Measurements from ENCODE around the gene GRB7.
"Not testable (repeated sequence)": the region's sequence is repeated elsewhere in the genome, so short reads cannot be mapped to it uniquely, and the experiment has no call there.

The GRB7 gene

GRCh38 chr17:39737760-39738567, at the start of gene GRB7:
Gene GRB7 (plus strand): TSS chr17:39737938. CDS start chr17:39742302, 4,364 bp downstream.
- DNase-seq, result peak; percentile 63 to 78

- DNase-seq, result no peak
Observed at GRCh38 chr17:39688475-39688835, 49.3 kb upstream of the GRB7 start.

- no peak for DNase-seq
Observed at GRCh38 chr17:39688945-39689344, 48.8 kb upstream of the GRB7 start.

GRCh38 chr17:39694593-39694992, 43.1 kb upstream of the GRB7 start:
- DNase-seq, result no peak

- DNase-seq, result no peak
Observed at GRCh38 chr17:39695089-39695474, 42.7 kb upstream of the GRB7 start.

DNA sequence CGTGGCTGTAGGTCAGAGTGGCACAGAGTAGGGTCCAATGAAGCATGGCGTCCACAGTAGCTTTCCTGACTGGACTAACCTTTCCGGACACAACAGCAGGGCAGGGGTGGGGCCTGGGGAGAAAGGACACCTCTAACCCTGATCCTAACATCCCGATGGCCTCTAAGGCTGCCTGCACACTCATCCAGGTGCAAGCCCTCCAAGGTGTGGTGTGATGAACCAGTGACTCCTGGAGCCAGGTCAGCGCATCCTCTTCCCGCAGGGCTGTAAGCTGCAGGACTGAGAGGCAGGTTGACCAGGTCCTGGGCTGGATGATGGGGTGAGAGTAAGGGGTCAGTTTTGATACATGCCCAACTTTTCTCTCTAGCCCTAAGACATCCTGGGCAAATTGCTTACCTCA, 41.0 kb upstream of the GRB7 start:
- DNase-seq, result no peak

DNA sequence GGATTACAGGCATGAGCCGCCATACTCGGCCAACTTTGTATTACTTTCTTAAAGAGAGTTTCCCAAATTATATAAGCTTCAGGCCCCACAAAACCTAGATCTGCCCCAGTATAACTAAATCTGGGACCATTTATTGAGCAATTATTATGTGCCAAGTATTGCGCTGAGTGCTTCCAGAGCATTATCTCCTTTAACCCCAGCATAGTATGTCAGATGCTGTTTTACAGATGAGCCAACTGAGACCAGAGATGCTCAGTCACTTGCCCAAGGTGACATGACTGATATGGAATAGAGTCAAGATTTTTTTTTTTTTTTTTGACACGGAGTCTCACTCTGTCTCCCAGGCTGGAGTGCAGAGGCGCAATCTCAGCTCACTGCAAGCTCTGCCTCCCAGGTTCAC, 39.8 kb upstream of the GRB7 start:
- DNase-seq, result no peak

- DNase-seq, result not testable (repeated sequence)
Observed at GRCh38 chr17:39699157-39699817, 38.5 kb upstream of the GRB7 start.

DNA sequence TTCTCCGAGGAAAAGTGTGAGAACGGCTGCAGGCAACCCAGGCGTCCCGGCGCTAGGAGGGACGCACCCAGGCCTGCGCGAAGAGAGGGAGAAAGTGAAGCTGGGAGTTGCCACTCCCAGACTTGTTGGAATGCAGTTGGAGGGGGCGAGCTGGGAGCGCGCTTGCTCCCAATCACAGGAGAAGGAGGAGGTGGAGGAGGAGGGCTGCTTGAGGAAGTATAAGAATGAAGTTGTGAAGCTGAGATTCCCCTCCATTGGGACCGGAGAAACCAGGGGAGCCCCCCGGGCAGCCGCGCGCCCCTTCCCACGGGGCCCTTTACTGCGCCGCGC, 38.0 kb upstream of the GRB7 start, which contains the start of gene ERBB2:
ERBB2 (plus strand) TSS at position 247 of the 330 bp plus-strand sequence. CDS start 175 bp downstream, outside the sequence.
- peak in 1 of 2 experiments; percentile 29 for DNase-seq

DNA sequence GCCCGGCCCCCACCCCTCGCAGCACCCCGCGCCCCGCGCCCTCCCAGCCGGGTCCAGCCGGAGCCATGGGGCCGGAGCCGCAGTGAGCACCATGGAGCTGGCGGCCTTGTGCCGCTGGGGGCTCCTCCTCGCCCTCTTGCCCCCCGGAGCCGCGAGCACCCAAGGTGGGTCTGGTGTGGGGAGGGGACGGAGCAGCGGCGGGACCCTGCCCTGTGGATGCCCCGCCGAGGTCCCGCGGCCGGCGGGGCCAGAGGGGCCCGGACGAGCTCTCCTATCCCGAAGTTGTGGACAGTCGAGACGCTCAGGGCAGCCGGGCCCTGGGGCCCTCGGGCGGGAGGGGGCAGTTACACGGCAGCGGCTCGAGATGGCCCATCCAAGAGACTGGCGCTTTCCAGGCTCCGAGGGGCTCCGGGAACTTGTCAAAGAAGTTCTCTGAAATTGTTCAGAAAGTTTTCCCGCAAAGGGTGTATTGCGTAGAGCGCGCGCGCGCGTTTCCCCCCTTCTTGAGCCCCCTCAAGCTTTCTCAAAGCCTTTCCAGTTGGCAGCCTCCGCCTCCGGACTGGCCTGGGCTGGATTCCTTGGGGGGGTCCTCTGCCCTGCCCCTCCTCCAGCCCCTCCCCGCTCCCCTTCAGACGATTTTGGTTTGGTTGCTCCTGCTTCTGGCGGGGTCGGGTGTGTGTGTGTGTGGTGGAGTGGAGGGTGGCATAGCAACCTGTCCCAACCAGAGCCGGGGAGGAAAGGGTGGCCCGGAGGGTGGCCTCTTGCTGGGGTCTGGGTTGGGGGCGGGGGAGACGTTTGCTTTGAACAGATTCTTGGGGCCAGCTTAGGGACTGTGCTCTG, 37.4 kb upstream of the GRB7 start:
- DNase-seq, result no peak

- DNase-seq, result no peak
Observed at GRCh38 chr17:39701012-39701783, 36.5 kb upstream of the GRB7 start.

- DNase-seq, result no peak
Observed at GRCh38 chr17:39701784-39702422, 35.8 kb upstream of the GRB7 start.

DNA sequence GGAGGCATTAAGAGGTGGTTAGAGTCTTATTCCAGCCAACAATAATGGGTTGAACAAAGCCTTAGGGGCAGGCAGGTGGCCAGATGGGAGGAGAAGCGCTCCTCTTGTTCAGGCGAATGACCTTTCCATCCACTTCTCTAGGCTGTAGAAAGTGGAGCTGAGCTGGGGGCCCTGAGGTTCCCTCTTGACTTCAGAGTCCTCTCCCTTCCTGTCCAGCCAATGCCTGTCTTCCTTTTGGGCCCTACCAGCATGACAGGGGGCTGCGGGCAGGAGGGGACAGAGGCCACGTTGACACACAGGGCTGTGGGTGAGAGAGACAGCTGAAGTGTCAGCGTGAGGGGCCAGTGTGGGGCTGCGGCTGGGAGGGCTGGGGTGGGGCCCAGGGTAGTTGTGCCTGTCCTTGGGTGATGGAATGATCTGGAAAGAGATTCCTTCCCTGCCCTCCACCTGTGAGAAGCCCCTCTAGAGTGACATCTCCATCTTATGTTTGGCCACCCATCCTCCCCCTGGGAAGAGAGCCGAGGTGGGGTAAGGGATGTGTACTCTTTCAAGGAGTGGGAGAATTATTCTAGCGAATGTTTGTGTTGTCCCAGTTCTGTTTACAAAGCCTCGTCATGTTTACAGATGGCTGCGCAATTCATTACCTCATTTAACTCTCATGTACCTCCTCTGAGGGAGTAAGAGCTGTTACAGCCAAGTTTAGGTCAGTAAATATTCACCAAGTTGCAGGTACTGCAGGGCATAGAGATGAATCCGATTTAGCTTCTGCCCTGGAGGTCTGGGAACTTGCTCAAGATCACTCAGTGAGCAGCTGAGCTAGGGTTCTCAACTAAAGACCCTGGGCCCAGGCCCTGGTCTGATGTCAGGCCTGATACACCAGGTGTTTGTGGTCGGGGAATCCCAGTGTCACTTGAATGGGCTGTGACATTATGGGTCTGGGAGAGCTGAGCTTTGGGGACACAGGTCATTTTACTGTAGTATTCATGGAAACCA, 34.5 kb upstream of the GRB7 start:
- no peak for DNase-seq

GRCh38 chr17:39703913-39704312, 33.8 kb upstream of the GRB7 start:
- DNase-seq, result no peak

DNA sequence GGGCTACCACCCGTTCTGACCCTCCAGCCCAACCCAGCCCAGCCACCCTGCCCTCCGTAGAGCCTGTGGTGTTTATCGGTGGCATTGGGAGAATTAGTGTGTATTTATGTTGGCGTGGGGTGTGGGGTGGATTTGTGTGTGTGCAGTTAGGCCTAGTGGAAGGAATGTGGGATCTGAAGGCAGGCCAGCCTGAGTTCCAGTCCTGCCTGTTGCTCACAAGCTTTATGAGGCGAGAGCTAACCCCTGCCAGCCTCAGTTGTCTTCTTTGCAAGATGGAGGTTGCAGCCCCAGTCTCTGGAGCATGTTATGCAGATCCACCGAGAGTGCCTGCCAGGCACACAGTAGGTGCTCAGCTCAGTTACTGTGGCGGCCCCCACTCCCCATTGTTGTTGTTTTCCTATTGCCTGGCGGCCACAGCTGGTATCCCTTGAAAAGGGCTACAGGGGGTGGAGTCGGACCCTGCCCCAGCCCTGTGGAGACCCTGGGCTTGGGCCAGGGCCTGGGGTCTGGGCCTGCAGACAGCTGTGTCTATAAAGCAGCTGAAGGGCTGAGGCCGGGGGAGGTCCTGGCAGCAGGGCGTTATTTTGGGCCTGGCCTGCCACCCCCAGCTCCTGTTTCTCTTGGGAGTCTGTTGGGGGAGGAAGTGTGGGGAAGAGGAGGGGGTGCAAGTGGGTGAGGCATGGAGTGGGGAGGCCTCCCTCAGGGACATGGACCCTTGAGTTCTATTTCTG, 32.8 kb upstream of the GRB7 start:
- DNase-seq, result no peak

- peak in 1 of 2 experiments; percentile 8 for DNase-seq
Observed at GRCh38 chr17:39705786-39706348, 31.9 kb upstream of the GRB7 start.

GRCh38 chr17:39706383-39706782, 31.4 kb upstream of the GRB7 start:
- no peak for DNase-seq

GRCh38 chr17:39706921-39707337, 30.8 kb upstream of the GRB7 start:
- DNase-seq, result no peak

DNA sequence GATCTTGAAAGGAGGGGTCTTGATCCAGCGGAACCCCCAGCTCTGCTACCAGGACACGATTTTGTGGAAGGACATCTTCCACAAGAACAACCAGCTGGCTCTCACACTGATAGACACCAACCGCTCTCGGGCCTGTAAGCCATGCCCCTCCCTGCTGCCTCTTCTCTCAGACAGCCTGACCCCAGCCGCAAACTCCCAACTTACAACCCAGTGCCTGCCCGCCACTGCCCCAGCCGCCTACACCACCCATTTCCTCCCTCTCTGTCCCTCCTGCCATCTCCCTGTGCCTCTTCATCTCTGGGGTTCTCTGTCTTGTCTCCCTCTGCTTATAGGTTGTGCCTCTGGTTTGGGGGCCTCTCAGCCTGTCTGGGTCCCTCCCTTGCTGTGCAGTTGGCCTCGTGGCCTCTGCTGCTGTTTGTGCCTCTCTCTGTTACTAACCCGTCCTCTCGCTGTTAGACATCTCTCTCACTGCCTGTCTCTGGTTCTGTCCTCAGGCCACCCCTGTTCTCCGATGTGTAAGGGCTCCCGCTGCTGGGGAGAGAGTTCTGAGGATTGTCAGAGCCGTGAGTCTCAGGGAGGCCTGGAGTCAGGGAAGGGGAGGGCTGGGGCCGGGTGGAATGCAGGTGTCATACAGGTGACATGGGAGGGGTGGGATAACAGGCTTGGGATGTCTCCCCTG, 28.3 kb upstream of the GRB7 start:
- DNase-seq, result no peak

Measured in NCI-H526 (cell line).